GM12878 (cell line): ENCODE results near the gene SLC13A4.

Experiments
- JUND ChIP-seq: IDR thresholded peaks from 2 replicates; pipeline ENCODE4 v1.6.1; 2012; ENCODE audit warnings: low read depth, mild to moderate bottlenecking, low read length, improper control_type of control experiment, moderate library complexity
- KDM1A ChIP-seq: fragments of 200-600 bp; sonication (generic); IDR thresholded peaks from 2 replicates; pipeline ENCODE4 v1.6.1; 2016; ENCODE audit warnings: borderline replicate concordance
- NR2C2 ChIP-seq: IDR thresholded peaks from 2 replicates; pipeline ENCODE4 v1.6.1; 2011; ENCODE audit warnings: borderline replicate concordance, low read depth; ENCODE audit not compliant: control insufficient read depth, insufficient read length
- POLR2AphosphoS5 ChIP-seq: IDR thresholded peaks from 2 replicates; pipeline ENCODE4 v1.6.1; 2011; ENCODE audit warnings: mild to moderate bottlenecking, low read length, inconsistent platforms
- RB1 ChIP-seq: fragments of 450-650 bp; formaldehyde crosslinking; IDR thresholded peaks from 2 replicates; pipeline ENCODE4 v1.6.1; 2017; ENCODE audit warnings: mild to moderate bottlenecking, borderline replicate concordance
- STAT1 ChIP-seq: fragments of 450-650 bp; conservative IDR thresholded peaks from 2 replicates; pipeline ENCODE4 v1.6.1; 2014; ENCODE audit warnings: antibody characterized with exemption, mild to moderate bottlenecking
- TF ChIP-seq, protein P1 (sequence below), 3 experiments: IDR thresholded peaks in 2 of 3; conservative IDR thresholded peaks in 1 of 3; 2 replicates each; pipeline ENCODE4 v1.5.1; 2011; ENCODE audit warnings: low read depth in 3 of 3, low read length in 3 of 3, mild to moderate bottlenecking in 3 of 3, control low read depth in 2 of 3, moderate library complexity in 2 of 3, inconsistent platforms in 1 of 3, mixed read lengths in 1 of 3; ENCODE audit not compliant: control insufficient read depth in 2 of 3, insufficient read depth in 1 of 3; ENCODE audit errors: extremely low read depth in 1 of 3
- TF ChIP-seq, protein P2 (sequence below): IDR thresholded peaks from 2 replicates; pipeline ENCODE4 v1.6.1; 2011; ENCODE audit warnings: borderline replicate concordance, low read depth, mild to moderate bottlenecking, moderate library complexity, low read length; ENCODE audit not compliant: insufficient read depth, poor library complexity, severe bottlenecking

DNA sequence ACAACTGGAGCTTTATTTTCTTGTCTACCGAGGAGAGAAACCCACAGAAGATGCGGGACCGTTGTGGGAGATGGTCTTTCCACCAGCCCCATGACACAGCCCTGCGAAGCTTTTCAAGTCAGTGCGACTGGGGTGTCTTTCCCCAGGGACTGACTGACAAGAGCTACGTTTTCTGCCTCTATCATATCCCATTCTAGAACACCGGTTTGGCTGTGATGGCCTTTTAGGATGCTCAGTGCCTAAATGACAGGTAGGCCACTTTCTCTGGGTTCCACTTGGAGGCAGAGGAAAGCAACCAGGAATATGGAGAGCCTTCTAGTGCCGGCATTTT, 16.9 kb downstream of the SLC13A4 start:
- TF ChIP-seq, protein P1, sequence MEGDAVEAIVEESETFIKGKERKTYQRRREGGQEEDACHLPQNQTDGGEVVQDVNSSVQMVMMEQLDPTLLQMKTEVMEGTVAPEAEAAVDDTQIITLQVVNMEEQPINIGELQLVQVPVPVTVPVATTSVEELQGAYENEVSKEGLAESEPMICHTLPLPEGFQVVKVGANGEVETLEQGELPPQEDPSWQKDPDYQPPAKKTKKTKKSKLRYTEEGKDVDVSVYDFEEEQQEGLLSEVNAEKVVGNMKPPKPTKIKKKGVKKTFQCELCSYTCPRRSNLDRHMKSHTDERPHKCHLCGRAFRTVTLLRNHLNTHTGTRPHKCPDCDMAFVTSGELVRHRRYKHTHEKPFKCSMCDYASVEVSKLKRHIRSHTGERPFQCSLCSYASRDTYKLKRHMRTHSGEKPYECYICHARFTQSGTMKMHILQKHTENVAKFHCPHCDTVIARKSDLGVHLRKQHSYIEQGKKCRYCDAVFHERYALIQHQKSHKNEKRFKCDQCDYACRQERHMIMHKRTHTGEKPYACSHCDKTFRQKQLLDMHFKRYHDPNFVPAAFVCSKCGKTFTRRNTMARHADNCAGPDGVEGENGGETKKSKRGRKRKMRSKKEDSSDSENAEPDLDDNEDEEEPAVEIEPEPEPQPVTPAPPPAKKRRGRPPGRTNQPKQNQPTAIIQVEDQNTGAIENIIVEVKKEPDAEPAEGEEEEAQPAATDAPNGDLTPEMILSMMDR (IDR thresholded peaks at IDR 0.05 in 2 of 3, conservative IDR thresholded peaks at IDR 0.05 in 1 of 3; ENCODE audit: control insufficient read depth in 2 of 3, extremely low read depth in 1 of 3, insufficient read depth in 1 of 3, low read depth in 3 of 3, low read length in 3 of 3) = no peak
- TF ChIP-seq STAT1 (no peak), KDM1A (no peak), POLR2AphosphoS5 (no peak), NR2C2 (no peak), RB1 (no peak), JUND (no peak)
- TF ChIP-seq, protein P2, sequence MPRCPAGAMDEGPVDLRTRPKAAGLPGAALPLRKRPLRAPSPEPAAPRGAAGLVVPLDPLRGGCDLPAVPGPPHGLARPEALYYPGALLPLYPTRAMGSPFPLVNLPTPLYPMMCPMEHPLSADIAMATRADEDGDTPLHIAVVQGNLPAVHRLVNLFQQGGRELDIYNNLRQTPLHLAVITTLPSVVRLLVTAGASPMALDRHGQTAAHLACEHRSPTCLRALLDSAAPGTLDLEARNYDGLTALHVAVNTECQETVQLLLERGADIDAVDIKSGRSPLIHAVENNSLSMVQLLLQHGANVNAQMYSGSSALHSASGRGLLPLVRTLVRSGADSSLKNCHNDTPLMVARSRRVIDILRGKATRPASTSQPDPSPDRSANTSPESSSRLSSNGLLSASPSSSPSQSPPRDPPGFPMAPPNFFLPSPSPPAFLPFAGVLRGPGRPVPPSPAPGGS = no peak
